CD8-positive, alpha-beta memory T cell (primary cell): ENCODE measurements around the gene TOLLIP. TPM values are rescaled to one million over a fixed set of nuclear protein-coding genes. Genes with fewer than 3 reads are reported as not detected.
A peak's percentile ranks its signal among the peaks of the same experiment; 100 is the strongest.

Source experiments
- CTCF ChIA-PET: fragments of 350-600 bp; sonication (Branson Sonifier 250); formaldehyde crosslinking; loops from one replicate; lab custom pipeline; 2021; ENCODE audit warnings: antibody characterized with exemption; lab: Charles Lee
- POLR2A ChIA-PET: fragments of 350-600 bp; sonication (Branson Sonifier 250); formaldehyde crosslinking; loops from one replicate; lab custom pipeline; 2021; ENCODE audit warnings: antibody characterized with exemption; lab: Charles Lee
- DNase-seq, 5 donors: peaks; one replicate each; pipeline versions ENCODE4 v3.0.0 to v3.0.0-alpha.2; 2020 to 2022; ENCODE audit warnings: mixed read lengths in 1 of 5
- H3K27ac ChIP-seq: one replicate; pipeline ENCODE4 v1.7.0; 2013; ENCODE audit warnings: low read depth, mild to moderate bottlenecking, low read length, moderate library complexity
- H3K27me3 ChIP-seq: 2 replicates; pipeline ENCODE4 v1.7.0; 2013; ENCODE audit warnings: low read length, mild to moderate bottlenecking; ENCODE audit not compliant: insufficient read depth, poor library complexity, severe bottlenecking
- H3K36me3 ChIP-seq: 2 replicates; pipeline ENCODE4 v1.7.0; 2013; ENCODE audit warnings: mild to moderate bottlenecking, low read length, moderate library complexity; ENCODE audit not compliant: insufficient read depth
- H3K4me1 ChIP-seq: 2 replicates; pipeline ENCODE4 v1.7.0; 2013; ENCODE audit warnings: mild to moderate bottlenecking, low read length, moderate library complexity; ENCODE audit not compliant: insufficient read depth
- H3K4me3 ChIP-seq: 2 replicates; pipeline ENCODE4 v1.7.0; 2013; ENCODE audit warnings: mild to moderate bottlenecking, low read length
- H3K9me3 ChIP-seq: 2 replicates; pipeline ENCODE4 v1.7.0; 2013; ENCODE audit warnings: mild to moderate bottlenecking, low read length
- H3K27ac Mint-ChIP-seq, 8 donors: one replicate each; pipeline ENCODE4 v1.8.0; 2020 to 2021; ENCODE audit warnings: mixed read lengths in 8 of 8, mild to moderate bottlenecking in 6 of 8, inconsistent platforms in 3 of 8, moderate library complexity in 3 of 8
- H3K27me3 Mint-ChIP-seq, 2 donors: one replicate each; pipeline ENCODE4 v1.8.0; 2020 to 2021; ENCODE audit warnings: mixed read lengths in 2 of 2, mild to moderate bottlenecking in 1 of 2, moderate library complexity in 1 of 2
- H3K36me3 Mint-ChIP-seq, 3 donors: one replicate each; pipeline ENCODE4 v1.8.0; 2020 to 2021; ENCODE audit warnings: mixed read lengths in 3 of 3, inconsistent platforms in 1 of 3, mild to moderate bottlenecking in 1 of 3
- H3K4me1 Mint-ChIP-seq, 3 donors: one replicate each; pipeline ENCODE4 v1.8.0; 2020 to 2021; ENCODE audit warnings: mixed read lengths in 3 of 3, inconsistent platforms in 1 of 3, mild to moderate bottlenecking in 1 of 3
- H3K4me3 Mint-ChIP-seq, 7 donors: one replicate each; pipeline ENCODE4 v1.8.0; 2020 to 2021; ENCODE audit warnings: mixed read lengths in 7 of 7, mild to moderate bottlenecking in 6 of 7, moderate library complexity in 4 of 7, inconsistent platforms in 2 of 7
- H3K9me3 Mint-ChIP-seq, 5 donors: one replicate each; pipeline ENCODE4 v1.8.0; 2020 to 2022; ENCODE audit warnings: mixed read lengths in 5 of 5, mild to moderate bottlenecking in 3 of 5, moderate library complexity in 2 of 5, inconsistent platforms in 1 of 5
- polyA plus RNA-seq: library from polyadenylated mRNA; unstranded; fragments of 300-500 nt; fragmentation: Illumina TruSeq; gene quantifications from one replicate; pipeline ENCODE4 v1.2.3, GENCODE V29; 2021
- total RNA-seq, 2 experiments: library from RNA; stranded (reverse); gene quantifications; one replicate each; pipeline ENCODE4 v1.2.3, GENCODE V29; 2021

The TOLLIP gene
- total and polyA plus RNA-seq, 3 experiments from 2014 or later: 31.1 to 41.8 (median 36.3) TPM

- Mint-ChIP-seq H3K27me3 (no peaks in the 10 kb centered on the region), H3K9me3 (no peaks in the 10 kb centered on the region), H3K27ac (no peak overlapping the region), H3K4me1 (peaks cover 0 to 2% (median 0%) of the 10 kb centered on the region in 3 donors), H3K4me3 (no peak overlapping the region), H3K36me3 (peaks cover 0 to 66% (median 6%) of the 10 kb centered on the region in 3 donors)
- Histone ChIP-seq H3K4me3 (no peak overlapping the region), H3K4me1 (no peaks in the 10 kb centered on the region), H3K27me3 (no peaks in the 10 kb centered on the region), H3K36me3 (no peaks in the 10 kb centered on the region), H3K27ac (no peak overlapping the region), H3K9me3 (no peaks in the 10 kb centered on the region)
- CTCF ChIA-PET: no interaction called here
- DNase-seq: no peak
- POLR2A ChIA-PET: no interaction called here
Measured at GRCh38 chr11:1277936-1278512, 31.4 kb downstream of the TOLLIP start.

GRCh38 chr11:1276866-1277615, 32.4 kb downstream of the TOLLIP start:
- ChIA-PET POLR2A (no interaction called here), CTCF (no interaction called here)
- Mint-ChIP-seq H3K36me3 (peaks cover 0 to 64% (median 6%) of the 10 kb centered on the region in 3 donors), H3K27me3 (no peaks in the 10 kb centered on the region), H3K4me3 (no peak overlapping the region), H3K9me3 (no peaks in the 10 kb centered on the region), H3K27ac (no peak overlapping the region), H3K4me1 (peaks cover 0 to 2% (median 0%) of the 10 kb centered on the region in 3 donors)
- Histone ChIP-seq H3K4me1 (no peaks in the 10 kb centered on the region), H3K9me3 (no peaks in the 10 kb centered on the region), H3K4me3 (no peak overlapping the region), H3K27ac (no peak overlapping the region), H3K27me3 (no peaks in the 10 kb centered on the region), H3K36me3 (no peaks in the 10 kb centered on the region)
- no peak for DNase-seq

- Histone ChIP-seq H3K27ac (no peak overlapping the region), H3K9me3 (no peaks in the 10 kb centered on the region), H3K27me3 (no peaks in the 10 kb centered on the region), H3K36me3 (no peaks in the 10 kb centered on the region), H3K4me1 (no peaks in the 10 kb centered on the region), H3K4me3 (no peak overlapping the region)
- Mint-ChIP-seq H3K4me3 (no peak overlapping the region), H3K9me3 (no peaks in the 10 kb centered on the region), H3K4me1 (peaks cover 0 to 2% (median 0%) of the 10 kb centered on the region in 3 donors), H3K27ac (peak overlapping the region in 1 of 8 donors; percentile 14), H3K36me3 (peaks cover 0 to 59% (median 6%) of the 10 kb centered on the region in 3 donors), H3K27me3 (no peaks in the 10 kb centered on the region)
- ChIA-PET POLR2A (no interaction called here), CTCF (interaction anchor here (1.0 kb wide), 1 partner anchor 11 kb away, joined by 3 read pairs; no protein-coding TSS in a partner anchor)
- no peak for DNase-seq
Measured at GRCh38 chr11:1276041-1276790, 33.2 kb downstream of the TOLLIP start.

GRCh38 chr11:1275021-1275420, 34.4 kb downstream of the TOLLIP start:
- CTCF ChIA-PET: no interaction called here
- no peak overlapping the region for H3K4me3 Mint-ChIP-seq

GRCh38 chr11:1274501-1274900, 34.9 kb downstream of the TOLLIP start:
- no peaks in the 10 kb centered on the region for H3K9me3 ChIP-seq
- H3K36me3 ChIP-seq: no peaks in the 10 kb centered on the region
- ChIA-PET CTCF (no interaction called here), POLR2A (no interaction called here)
- H3K27me3 ChIP-seq: no peaks in the 10 kb centered on the region
- Mint-ChIP-seq H3K4me3 (no peak overlapping the region), H3K27ac (no peak overlapping the region), H3K27me3 (no peaks in the 10 kb centered on the region), H3K36me3 (peaks cover 0 to 44% (median 4%) of the 10 kb centered on the region in 3 donors), H3K9me3 (no peaks in the 10 kb centered on the region), H3K4me1 (peaks cover 0 to 2% (median 0%) of the 10 kb centered on the region in 3 donors)
- H3K4me1 ChIP-seq: no peaks in the 10 kb centered on the region
- H3K4me3 ChIP-seq: no peak overlapping the region
- no peak for DNase-seq
- H3K27ac ChIP-seq: no peak overlapping the region

More at GRCh38 chr11:1275021-1275420, 34.4 kb downstream of the TOLLIP start:
- no peaks in the 10 kb centered on the region for H3K9me3 Mint-ChIP-seq
- Histone ChIP-seq H3K4me3 (no peak overlapping the region), H3K36me3 (no peaks in the 10 kb centered on the region), H3K27me3 (no peaks in the 10 kb centered on the region), H3K4me1 (no peaks in the 10 kb centered on the region), H3K27ac (no peak overlapping the region), H3K9me3 (no peaks in the 10 kb centered on the region)
- POLR2A ChIA-PET: no interaction called here
- H3K4me1 Mint-ChIP-seq: peaks cover 0 to 2% (median 0%) of the 10 kb centered on the region in 3 donors
- no peak overlapping the region for H3K27ac Mint-ChIP-seq
- peaks cover 0 to 49% (median 4%) of the 10 kb centered on the region in 3 donors for H3K36me3 Mint-ChIP-seq
- no peaks in the 10 kb centered on the region for H3K27me3 Mint-ChIP-seq
- no peak for DNase-seq

- POLR2A ChIA-PET: no interaction called here
- Mint-ChIP-seq H3K4me3 (no peak overlapping the region), H3K36me3 (peaks cover 0 to 26% (median 2%) of the 10 kb centered on the region in 3 donors), H3K27ac (no peak overlapping the region), H3K9me3 (no peaks in the 10 kb centered on the region), H3K27me3 (no peaks in the 10 kb centered on the region), H3K4me1 (peaks cover 0 to under 1% (median under 1%) of the 10 kb centered on the region in 3 donors)
- H3K4me1 ChIP-seq: no peaks in the 10 kb centered on the region
- no peak overlapping the region for H3K4me3 ChIP-seq
- no peaks in the 10 kb centered on the region for H3K27me3 ChIP-seq
- no peak for DNase-seq
- no peak overlapping the region for H3K27ac ChIP-seq
- H3K9me3 ChIP-seq: no peaks in the 10 kb centered on the region
- H3K36me3 ChIP-seq: no peaks in the 10 kb centered on the region
- CTCF ChIA-PET: no interaction called here
Measured at GRCh38 chr11:1272531-1272930, 36.9 kb downstream of the TOLLIP start.

- H3K36me3 ChIP-seq: no peaks in the 10 kb centered on the region
- H3K4me3 ChIP-seq: no peak overlapping the region
- POLR2A ChIA-PET: no interaction called here
- Mint-ChIP-seq H3K4me1 (peaks cover 0 to 5% (median 0%) of the 10 kb centered on the region in 3 donors), H3K27ac (no peak overlapping the region), H3K36me3 (peaks cover 0 to 23% (median 0%) of the 10 kb centered on the region in 3 donors), H3K4me3 (no peak overlapping the region), H3K9me3 (no peaks in the 10 kb centered on the region), H3K27me3 (no peaks in the 10 kb centered on the region)
- H3K9me3 ChIP-seq: no peaks in the 10 kb centered on the region
- no peak for DNase-seq
- no peaks in the 10 kb centered on the region for H3K4me1 ChIP-seq
- CTCF ChIA-PET: no interaction called here
- no peak overlapping the region for H3K27ac ChIP-seq
- H3K27me3 ChIP-seq: no peaks in the 10 kb centered on the region
Measured at GRCh38 chr11:1271927-1272326, 37.5 kb downstream of the TOLLIP start.

GRCh38 chr11:1271406-1271805, 38.0 kb downstream of the TOLLIP start:
- no peaks in the 10 kb centered on the region for H3K9me3 Mint-ChIP-seq
- Histone ChIP-seq H3K4me3 (no peak overlapping the region), H3K27ac (no peak overlapping the region), H3K4me1 (no peaks in the 10 kb centered on the region), H3K9me3 (no peaks in the 10 kb centered on the region), H3K36me3 (no peaks in the 10 kb centered on the region), H3K27me3 (no peaks in the 10 kb centered on the region)
- ChIA-PET CTCF (no interaction called here), POLR2A (no interaction called here)
- peaks cover 0 to 18% (median 0%) of the 10 kb centered on the region in 3 donors for H3K36me3 Mint-ChIP-seq
- no peak overlapping the region for H3K27ac Mint-ChIP-seq
- DNase-seq: no peak
- no peaks in the 10 kb centered on the region for H3K27me3 Mint-ChIP-seq
- H3K4me3 Mint-ChIP-seq: no peak overlapping the region
- H3K4me1 Mint-ChIP-seq: peaks cover 0 to 5% (median 0%) of the 10 kb centered on the region in 3 donors
